ENCODE data around the gene SYCE3.

Gene SYCE3

GRCh38 chr22:50586416-50586815 is 23.7 kb upstream of the SYCE3 start:
- no peak for ATAC-seq
- TF ChIP-seq ARNTL (CRISPR knock-in tag; IDR thresholded peaks at IDR 0.05; ENCODE audit: borderline replicate concordance, low read depth) = no peak
- no peak for TF ChIP-seq POU6F1 (CRISPR knock-in tag; IDR thresholded peaks at IDR 0.05; ENCODE audit: borderline replicate concordance, low read depth)
- TF ChIP-seq ZFP30 (CRISPR knock-in tag; IDR thresholded peaks at IDR 0.05) = no peak
- TF ChIP-seq RARB (CRISPR knock-in tag; IDR thresholded peaks at IDR 0.05) = no peak
- no peak for TF ChIP-seq ZNF565 (CRISPR knock-in tag; conservative IDR thresholded peaks at IDR 0.05; ENCODE audit: low read depth)
- TF ChIP-seq PPARA (CRISPR knock-in tag; IDR thresholded peaks at IDR 0.05; ENCODE audit: borderline replicate concordance) = no peak
- no peak for TF ChIP-seq ZFP3 (CRISPR knock-in tag; IDR thresholded peaks at IDR 0.05)
- no peak for TF ChIP-seq CREB5 (CRISPR knock-in tag; IDR thresholded peaks at IDR 0.05; ENCODE audit: low read depth)
- no peak for TF ChIP-seq ISL1 (CRISPR knock-in tag; IDR thresholded peaks at IDR 0.05)
- TF ChIP-seq GLIS3 (CRISPR knock-in tag; IDR thresholded peaks at IDR 0.05) = no peak
- no peak for TF ChIP-seq OSR1 (CRISPR knock-in tag; IDR thresholded peaks at IDR 0.05)
- TF ChIP-seq SNAI2 (CRISPR knock-in tag; IDR thresholded peaks at IDR 0.05) = no peak
- TF ChIP-seq PATZ1 (CRISPR knock-in tag; IDR thresholded peaks at IDR 0.05; ENCODE audit: borderline replicate concordance) = no peak
- no peak for TF ChIP-seq TCF4 (CRISPR knock-in tag; IDR thresholded peaks at IDR 0.05; ENCODE audit: borderline replicate concordance)
- no peak for TF ChIP-seq ZNF70 (CRISPR knock-in tag; IDR thresholded peaks at IDR 0.05)
- TF ChIP-seq TOX (CRISPR knock-in tag; IDR thresholded peaks at IDR 0.05; ENCODE audit: borderline replicate concordance) = no peak

- no peak for ATAC-seq
These were observed 23.1 kb upstream of the SYCE3 start for GRCh38 chr22:50585781-50586180.

GRCh38 chr22:50585238-50585637 is 22.5 kb upstream of the SYCE3 start:
- no peak for ATAC-seq

More at GRCh38 chr22:50585781-50586180, 23.1 kb upstream of the SYCE3 start:
- TF ChIP-seq ZNF70 (CRISPR knock-in tag; IDR thresholded peaks at IDR 0.05) = no peak

GRCh38 chr22:50584106-50585096 is 21.7 kb upstream of the SYCE3 start:
- no peak for ATAC-seq
- no peak for TF ChIP-seq ZFP30 (CRISPR knock-in tag; IDR thresholded peaks at IDR 0.05)
- TF ChIP-seq ARNTL (CRISPR knock-in tag; IDR thresholded peaks at IDR 0.05; ENCODE audit: borderline replicate concordance, low read depth) = no peak
- TF ChIP-seq ZNF565 (CRISPR knock-in tag; conservative IDR thresholded peaks at IDR 0.05; ENCODE audit: low read depth) = no peak
- no peak for TF ChIP-seq CSDC2 (CRISPR knock-in tag; IDR thresholded peaks at IDR 0.05)
- no peak for TF ChIP-seq ZFP3 (CRISPR knock-in tag; IDR thresholded peaks at IDR 0.05)
- TF ChIP-seq CSRNP3 (CRISPR knock-in tag; IDR thresholded peaks at IDR 0.05) = no peak
- no peak for TF ChIP-seq PPARA (CRISPR knock-in tag; IDR thresholded peaks at IDR 0.05; ENCODE audit: borderline replicate concordance)
- TF ChIP-seq SNAI2 (CRISPR knock-in tag; IDR thresholded peaks at IDR 0.05) = no peak
- TF ChIP-seq ISL1 (CRISPR knock-in tag; IDR thresholded peaks at IDR 0.05) = no peak
- TF ChIP-seq PATZ1 (CRISPR knock-in tag; IDR thresholded peaks at IDR 0.05; ENCODE audit: borderline replicate concordance) = no peak
- TF ChIP-seq ZC3H10 (CRISPR knock-in tag; IDR thresholded peaks at IDR 0.05) = no peak
- TF ChIP-seq CREB5 (CRISPR knock-in tag; IDR thresholded peaks at IDR 0.05; ENCODE audit: low read depth) = no peak
- TF ChIP-seq BACH2 (CRISPR knock-in tag; IDR thresholded peaks at IDR 0.05; ENCODE audit: borderline replicate concordance) = no peak
- no peak for TF ChIP-seq ESRRG (CRISPR knock-in tag; IDR thresholded peaks at IDR 0.05)

More at GRCh38 chr22:50585238-50585637, 22.5 kb upstream of the SYCE3 start:
- no peak for TF ChIP-seq ZNF565 (CRISPR knock-in tag; conservative IDR thresholded peaks at IDR 0.05; ENCODE audit: low read depth)
- TF ChIP-seq GLIS3 (CRISPR knock-in tag; IDR thresholded peaks at IDR 0.05) = no peak
- no peak for TF ChIP-seq ISL1 (CRISPR knock-in tag; IDR thresholded peaks at IDR 0.05)

Measured in SK-N-SH treated with all-trans-retinoic acid at 6 μM for 48 hours (cell line).